GM18870 (cell line): ENCODE measurements around the gene PLPPR3.

ENCODE experiments used
- ATAC-seq: cut with Tn5 transposase; IDR thresholded peaks from one replicate; pipeline ENCODE4 v1.9.1; 2021; ENCODE audit warnings: moderate library complexity; ENCODE audit not compliant: unreplicated experiment

The PLPPR3 gene

DNA sequence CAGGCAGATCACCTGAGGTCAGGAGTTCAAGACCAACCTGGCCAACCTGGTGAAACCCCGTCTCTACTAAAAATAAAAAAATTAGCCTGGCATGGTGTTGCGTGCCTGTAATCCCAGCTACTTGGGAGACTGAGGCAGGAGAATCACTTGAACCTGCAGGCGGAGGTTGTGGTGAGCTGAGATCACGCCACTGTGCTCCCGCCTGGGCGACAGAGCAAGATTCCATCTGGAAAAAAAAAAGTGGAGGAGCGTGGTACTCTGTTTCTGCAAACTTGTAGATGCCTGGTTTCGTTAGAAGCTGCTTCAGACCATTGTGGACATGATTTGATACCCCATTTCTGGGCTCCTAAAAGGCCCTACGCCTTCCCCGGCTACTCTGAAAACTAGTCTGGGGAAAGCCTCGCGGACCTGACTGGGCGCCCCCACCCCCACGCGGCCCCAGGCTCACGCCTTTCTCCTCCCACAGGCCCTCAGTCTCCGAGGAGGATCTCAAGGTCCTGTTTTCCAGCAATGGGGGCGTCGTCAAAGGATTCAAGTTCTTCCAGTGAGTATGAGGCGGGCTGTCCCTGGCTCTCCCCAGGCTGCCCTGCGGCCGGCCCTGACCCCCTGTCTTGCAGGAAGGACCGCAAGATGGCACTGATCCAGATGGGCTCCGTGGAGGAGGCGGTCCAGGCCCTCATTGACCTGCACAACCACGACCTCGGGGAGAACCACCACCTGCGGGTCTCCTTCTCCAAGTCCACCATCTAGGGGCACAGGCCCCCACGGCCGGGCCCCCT is 11.5 kb downstream of the PLPPR3 start:
- ATAC-seq: no peak

GRCh38 chr19:808423-808775 is 13.4 kb downstream of the PLPPR3 start:
- no peak for ATAC-seq

- ATAC-seq: no peak
These were observed 13.9 kb downstream of the PLPPR3 start for GRCh38 chr19:807627-808422.

GRCh38 chr19:806815-807421 is 14.8 kb downstream of the PLPPR3 start:
- no peak for ATAC-seq

- no peak for ATAC-seq
These were observed 15.9 kb downstream of the PLPPR3 start for GRCh38 chr19:805600-806550.

- no peak for ATAC-seq
These were observed 16.6 kb downstream of the PLPPR3 start for GRCh38 chr19:805166-805551.

- ATAC-seq: no peak
These were observed 17.2 kb downstream of the PLPPR3 start for GRCh38 chr19:804419-805165.

DNA sequence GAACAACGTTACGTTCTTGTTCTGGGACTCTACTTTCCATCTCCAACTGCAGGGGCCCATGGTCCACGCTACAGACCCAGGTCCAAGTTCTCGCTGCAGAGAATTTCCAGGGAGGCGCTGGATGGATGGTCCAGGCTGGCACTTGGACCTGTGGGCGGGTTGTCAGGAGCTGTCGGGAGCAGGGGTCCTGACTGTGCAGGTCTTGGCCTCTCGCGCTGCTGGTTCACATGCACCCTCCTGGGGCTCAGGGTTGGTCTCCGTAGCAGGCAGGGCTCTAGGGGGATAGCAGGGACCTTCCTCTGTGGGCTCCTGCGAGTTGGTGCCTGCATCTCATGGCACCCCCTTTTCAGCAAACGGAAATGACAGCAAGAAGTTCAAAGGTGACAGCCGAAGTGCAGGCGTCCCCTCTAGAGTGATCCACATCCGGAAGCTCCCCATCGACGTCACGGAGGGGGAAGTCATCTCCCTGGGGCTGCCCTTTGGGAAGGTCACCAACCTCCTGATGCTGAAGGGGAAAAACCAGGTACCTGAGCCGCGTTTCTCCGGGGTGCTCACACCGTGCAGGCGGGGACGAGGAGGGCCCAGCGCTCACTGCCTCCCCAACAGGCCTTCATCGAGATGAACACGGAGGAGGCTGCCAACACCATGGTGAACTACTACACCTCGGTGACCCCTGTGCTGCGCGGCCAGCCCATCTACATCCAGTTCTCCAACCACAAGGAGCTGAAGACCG is 17.9 kb downstream of the PLPPR3 start:
- ATAC-seq: no peak

GRCh38 chr19:803099-803561 is 18.6 kb downstream of the PLPPR3 start:
- ATAC-seq: no peak

DNA sequence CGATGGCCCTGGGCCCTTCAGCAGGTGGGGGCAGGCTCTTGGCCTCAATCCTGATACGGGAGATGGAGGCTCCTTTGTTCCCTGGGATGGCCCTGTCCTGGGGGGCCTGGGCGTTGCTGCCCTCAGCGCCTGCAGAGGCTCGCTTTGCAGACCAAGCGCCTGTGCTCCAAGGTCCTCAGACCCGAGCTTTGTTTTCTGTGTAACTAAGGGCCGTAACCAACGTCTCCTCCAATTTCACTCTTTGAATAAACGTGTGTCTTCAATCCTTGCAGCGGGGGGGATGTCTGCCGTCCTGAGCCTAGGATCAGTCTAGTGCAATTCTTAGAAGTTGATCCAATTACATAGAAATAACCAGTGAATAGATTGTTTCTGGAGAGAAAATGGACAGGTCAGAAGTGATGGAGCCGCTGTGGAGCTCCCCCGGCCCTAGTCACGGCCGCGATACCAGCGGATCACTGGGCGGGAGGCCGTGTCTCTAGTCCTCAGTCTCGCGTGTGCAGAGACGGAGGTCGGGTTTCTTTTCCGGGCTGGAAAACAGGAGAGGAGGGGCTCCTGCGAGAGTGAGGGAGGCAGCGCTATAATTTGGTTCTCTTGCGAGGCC is 19.2 kb downstream of the PLPPR3 start:
- ATAC-seq: no peak

- ATAC-seq: no peak
These were observed 19.8 kb downstream of the PLPPR3 start for GRCh38 chr19:801861-802497.

GRCh38 chr19:801030-801860 is 20.5 kb downstream of the PLPPR3 start:
- no peak for ATAC-seq

DNA sequence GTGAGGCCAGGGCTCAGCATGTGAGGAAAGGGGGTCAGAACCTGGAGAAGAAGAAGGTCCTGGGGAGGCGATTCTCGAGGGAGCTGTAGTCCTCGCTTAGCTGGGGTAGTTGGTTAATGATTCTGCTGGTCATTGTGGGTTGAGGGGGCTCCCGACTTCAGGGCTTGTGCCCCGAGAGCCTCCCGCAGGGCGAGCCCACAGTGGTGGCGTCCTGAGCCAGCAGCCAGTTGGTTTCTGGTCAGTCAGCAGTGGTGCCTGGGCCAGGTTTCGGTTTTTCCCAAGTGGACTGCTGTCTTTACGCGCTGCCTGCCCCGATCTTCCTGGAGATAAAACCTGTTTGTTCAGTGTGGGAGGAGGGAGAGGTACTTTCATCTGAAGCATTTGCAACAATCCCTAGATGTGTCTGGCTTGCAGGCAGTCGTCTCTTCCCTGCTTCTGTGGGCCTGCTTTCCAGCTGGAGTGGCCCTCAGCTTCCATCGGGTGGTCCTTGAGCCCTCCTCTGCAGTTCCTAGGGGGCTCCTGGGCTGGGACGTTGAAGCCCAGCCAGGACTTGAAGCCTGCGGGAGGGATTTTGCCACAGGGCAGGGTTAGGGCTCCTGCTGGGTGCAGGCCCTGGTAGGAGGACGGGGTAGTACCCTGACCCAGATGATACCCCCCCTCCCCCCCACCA is 21.3 kb downstream of the PLPPR3 start:
- no peak for ATAC-seq

- ATAC-seq: no peak
These were observed 22.5 kb downstream of the PLPPR3 start for GRCh38 chr19:799076-799881.

GRCh38 chr19:798415-799075 is 23.2 kb downstream of the PLPPR3 start:
- ATAC-seq: no peak
